DMS153 treated with DMSO at 0.1 percent for 48 hours (cell line): ENCODE measurements around the gene FGF3.

Experiments
- DNase-seq: peaks from one replicate; lab custom pipeline; 2025; ENCODE audit not compliant: unreplicated experiment; lab: John Stamatoyannopoulos, UW

The FGF3 gene

DNA sequence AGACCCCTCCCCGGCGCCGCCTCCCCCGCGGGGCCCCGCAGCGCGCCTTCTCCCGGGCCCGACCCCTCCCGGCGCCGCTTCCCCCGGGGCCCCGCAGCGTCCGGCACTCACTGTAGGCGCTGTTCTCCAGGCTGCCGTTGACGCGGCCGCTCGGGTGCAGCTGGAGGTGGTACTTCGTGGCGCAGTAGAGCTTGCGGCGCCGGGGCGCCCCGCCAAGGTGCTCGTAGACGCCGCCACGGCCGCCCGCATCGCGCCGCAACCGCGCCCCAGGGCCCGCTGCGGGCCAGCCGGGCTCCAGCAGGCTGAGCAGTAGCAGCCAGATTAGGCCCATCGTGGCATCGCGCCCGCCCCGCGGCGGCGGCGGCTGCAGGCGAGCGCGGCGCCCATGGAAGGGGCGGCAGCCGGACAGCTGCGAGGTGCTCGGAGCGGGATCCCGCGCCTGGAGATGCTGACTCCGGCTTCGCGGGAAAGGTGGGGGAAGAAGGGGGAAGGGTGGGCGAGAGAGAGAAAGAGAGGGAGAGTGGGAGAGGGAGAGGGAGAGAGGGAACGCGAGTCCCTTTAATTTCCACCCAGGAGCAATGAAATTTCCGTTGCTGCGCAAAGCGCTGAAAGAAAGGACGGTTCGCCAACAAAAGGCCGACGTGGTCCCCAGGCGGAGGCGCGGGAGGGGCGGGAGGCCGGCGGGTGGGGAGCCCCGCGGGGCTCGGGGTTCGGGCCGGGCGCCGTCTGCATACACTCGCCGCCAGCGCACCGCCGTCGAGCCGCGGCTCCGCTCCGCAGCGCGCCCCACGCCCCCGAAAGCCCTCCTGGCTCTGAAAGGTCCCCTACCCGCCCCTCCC is at the start of gene FGF3:
TSS of gene FGF3 (minus strand) at position 814 of the 839 bp plus-strand sequence. CDS start at position 331, 483 bp downstream.
- DNase-seq: no peak

DNA sequence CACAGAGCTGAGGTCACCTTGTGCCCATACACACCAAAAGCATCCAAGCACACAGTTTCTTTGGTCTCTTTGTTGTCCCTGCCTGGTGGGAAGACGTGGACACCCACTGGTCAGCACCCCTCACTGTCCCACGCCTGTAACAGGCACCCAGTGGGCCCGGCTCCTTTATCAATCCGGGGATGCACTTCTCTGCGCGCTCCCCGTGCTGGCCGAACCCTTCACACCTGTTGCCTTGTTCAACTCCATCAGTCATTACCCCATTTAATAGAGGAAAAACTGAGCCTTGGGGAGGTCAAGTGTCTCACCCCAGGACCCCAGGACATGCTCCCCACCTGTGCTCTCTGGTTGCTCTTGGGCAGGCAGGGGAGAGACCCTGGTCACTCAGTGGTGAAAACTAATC is 49.7 kb upstream of the FGF3 start:
- no peak for DNase-seq

- no peak for DNase-seq
These were observed 49.0 kb upstream of the FGF3 start for GRCh38 chr11:69868006-69868810.

GRCh38 chr11:69867076-69868005 is 48.1 kb upstream of the FGF3 start:
- DNase-seq: no peak

DNA sequence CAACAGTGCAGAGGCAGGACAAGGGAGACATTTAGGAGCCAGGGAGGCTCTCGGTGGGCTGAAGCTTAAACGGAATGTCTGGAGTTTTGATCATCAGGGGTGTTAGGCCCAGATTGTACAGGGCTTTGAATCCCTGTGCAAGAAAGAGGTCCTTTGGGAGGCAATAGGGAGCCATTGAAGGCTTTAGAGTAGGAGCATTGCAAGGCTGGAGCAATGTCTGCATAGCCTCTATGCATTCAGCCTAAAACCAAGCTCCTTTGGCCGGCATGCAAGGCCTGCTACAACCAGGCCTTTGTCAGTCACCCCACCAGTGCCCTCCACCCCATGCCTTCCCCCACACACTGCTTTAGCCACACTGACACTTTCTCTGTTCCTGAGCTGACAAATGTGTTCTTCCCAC is 47.4 kb upstream of the FGF3 start:
- no peak for DNase-seq

- DNase-seq: no peak
These were observed 46.5 kb upstream of the FGF3 start for GRCh38 chr11:69865707-69866106.

DNA sequence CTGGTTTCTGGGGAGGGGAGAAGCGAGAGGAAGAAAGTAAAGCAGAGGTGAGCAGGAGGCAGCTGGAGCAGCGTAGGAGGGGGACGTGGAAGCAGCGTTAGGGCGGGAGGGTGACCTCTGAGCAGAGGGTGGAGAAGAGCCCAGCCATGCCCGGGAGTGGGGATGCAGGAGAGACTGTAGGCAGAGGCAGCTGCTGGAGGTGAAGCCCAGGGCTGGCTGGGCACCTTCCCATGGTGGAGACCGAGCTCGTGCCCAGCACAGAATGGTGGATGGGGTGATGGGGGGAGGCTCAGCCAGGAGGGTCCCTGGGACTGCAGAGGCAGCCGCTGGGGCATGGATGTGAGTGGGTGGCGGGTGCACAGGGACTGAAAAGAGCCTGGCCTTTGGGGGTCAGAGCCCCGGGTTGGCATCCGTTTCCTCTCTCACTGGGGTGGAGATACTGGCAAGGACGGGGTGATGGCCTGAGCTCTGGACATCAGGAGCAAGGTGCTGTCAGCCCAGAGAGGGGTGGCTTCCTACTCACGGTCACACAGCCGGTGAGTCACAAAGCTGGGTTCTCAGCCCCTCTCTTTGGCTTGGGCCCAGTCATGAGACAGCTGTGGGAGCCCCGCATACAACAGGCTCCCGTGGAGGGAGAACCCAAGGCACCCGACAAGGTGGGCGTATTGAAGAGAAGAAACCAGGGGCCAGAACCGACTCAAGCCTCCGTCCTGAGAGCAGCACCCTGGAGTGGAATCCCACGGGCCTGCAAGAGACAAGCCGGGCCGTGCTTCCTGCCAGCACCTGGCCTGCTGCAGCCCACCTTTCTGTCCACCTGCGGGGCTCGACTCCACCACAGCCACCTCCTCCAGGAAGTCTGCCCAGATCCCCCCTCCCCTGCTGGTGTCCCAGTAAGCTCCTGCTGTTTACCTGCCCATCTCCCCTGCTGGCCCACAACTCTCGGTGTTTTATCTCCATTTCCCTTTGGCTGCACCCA is 45.8 kb upstream of the FGF3 start:
- DNase-seq: no peak

GRCh38 chr11:69863544-69864200 is 44.5 kb upstream of the FGF3 start:
- DNase-seq: no peak

- DNase-seq: no peak
These were observed 43.8 kb upstream of the FGF3 start for GRCh38 chr11:69862797-69863543.

DNA sequence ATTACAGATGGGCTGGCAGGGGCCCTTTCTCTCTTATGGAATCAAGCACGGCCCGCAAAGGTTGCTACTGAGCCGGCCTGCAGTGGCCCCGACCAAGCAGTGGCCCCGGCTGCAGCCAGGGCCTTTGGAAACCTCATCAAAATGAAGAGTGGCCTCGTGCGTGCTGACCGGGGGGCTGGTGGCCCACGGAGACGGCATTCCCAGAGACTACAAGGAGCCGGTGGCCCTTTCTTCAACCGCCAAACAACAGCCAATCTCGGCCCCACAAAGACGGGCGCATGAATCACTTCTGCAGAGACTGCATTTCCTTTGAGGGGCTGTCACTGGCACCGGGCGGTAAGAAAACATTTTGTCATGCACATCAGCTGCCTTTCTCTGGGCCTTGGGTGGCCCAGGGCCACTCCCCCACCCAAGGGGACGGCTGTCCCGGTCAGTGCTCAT is 43.1 kb upstream of the FGF3 start:
- DNase-seq: no peak

GRCh38 chr11:69861901-69862300 is 42.7 kb upstream of the FGF3 start:
- no peak for DNase-seq

DNA sequence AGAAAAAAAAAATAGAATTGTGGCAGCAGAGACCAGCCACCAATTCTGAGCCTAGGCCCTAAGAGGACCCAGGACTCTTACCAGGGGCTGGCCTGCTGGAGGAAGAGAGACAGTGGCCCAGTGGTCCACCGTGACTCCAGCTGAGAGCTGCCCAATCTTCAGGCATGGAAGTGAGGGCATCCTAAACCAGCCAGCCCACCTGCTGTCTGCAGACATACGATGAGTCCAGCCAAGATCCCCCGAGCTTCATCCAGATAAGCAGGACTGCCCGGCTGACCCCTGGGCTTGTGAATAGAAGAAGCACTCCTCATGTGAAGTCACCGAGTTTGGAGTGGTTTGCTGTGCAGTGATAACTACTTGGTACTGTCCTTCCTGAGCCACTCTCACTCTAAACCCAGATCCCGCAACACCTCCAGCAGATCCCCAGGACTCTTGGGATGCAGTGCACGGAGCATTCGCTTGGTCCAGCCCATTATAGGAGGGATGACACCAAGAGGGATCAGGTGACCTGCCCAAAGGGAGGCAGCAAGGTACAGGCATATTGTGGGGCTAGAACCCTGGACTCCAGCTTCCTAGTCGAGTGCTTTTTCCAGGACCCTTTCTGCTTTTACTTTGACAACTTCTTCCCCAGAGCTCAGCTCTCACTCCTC is 41.7 kb upstream of the FGF3 start:
- no peak for DNase-seq

GRCh38 chr11:69860244-69860643 is 41.0 kb upstream of the FGF3 start:
- DNase-seq: no peak

- DNase-seq: no peak
These were observed 40.2 kb upstream of the FGF3 start for GRCh38 chr11:69859275-69859934.

GRCh38 chr11:69855421-69855820 is 36.2 kb upstream of the FGF3 start:
- no peak for DNase-seq

GRCh38 chr11:69854713-69855112 is 35.5 kb upstream of the FGF3 start:
- no peak for DNase-seq

DNA sequence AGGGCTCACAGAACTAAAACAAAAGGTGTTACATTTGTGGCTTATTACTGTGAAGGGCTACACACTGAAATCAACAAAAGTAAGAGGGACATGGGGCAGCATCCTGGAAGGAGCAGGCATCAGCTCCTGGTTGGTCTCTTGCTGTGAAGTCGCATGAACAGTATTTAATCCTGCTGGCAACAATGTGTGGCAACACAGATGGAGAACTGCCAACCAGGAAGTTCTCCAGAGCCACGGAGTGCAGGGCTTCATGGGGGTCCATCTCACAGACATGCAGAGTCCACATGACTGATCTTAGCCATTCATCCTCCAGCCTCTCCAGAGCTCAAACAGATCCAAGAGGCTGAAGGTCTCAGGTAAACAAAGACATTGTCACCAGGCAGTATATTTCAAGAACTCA is 32.8 kb upstream of the FGF3 start:
- no peak for DNase-seq

DNA sequence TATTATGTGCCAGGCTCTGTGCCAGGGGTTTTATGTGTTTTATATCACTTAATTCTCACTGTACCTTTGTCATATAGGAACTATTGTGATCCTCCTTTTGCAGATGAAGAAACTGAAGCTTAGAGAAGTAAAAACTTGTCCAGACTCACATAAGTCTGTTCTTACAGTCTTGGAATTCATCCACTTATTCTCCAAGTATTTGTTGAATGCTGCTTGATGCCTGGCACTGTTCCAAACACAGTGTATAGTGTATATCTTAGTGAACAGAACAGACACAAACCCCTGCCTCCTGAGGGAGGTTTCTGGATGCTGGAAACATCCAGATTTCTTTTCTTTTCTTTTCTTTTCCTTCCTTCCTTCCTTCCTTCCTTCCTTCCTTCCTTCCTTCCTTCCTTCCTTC is 29.0 kb upstream of the FGF3 start:
- DNase-seq: no peak
